ENCODE measurements around the gene MFSD6.

- no peak for TF ChIP-seq CTCF (IDR thresholded peaks at IDR 0.05)
- no peak for TF ChIP-seq POLR2A (IDR thresholded peaks at IDR 0.05)
- peak in 2 of 3 donors; percentile 4 to 31 for TF ChIP-seq POLR2AphosphoS5 (IDR thresholded peaks at IDR 0.05)
Measured at GRCh38 chr2:190506666-190507065, 98.5 kb downstream of the MFSD6 start.
